Liver (tissue), 9 donors: ENCODE measurements around the gene EPHB2. TPM values are rescaled to one million over a fixed set of nuclear protein-coding genes. Genes with fewer than 3 reads are reported as not detected.

Source experiments
- DNase-seq: peaks from one replicate; pipeline ENCODE4 v3.0.0-alpha.2; 2017; ENCODE audit warnings: low spot score
- H3K27ac ChIP-seq, 2 donors: one replicate each; pipeline ENCODE4 v1.7.0; 2013; ENCODE audit warnings: inconsistent platforms in 2 of 2, low read length in 2 of 2, control low read depth in 1 of 2, low read depth in 1 of 2, mild to moderate bottlenecking in 1 of 2
- H3K27me3 ChIP-seq, 4 donors: one replicate each; pipeline versions ENCODE4 v1.6.1 to v1.7.0; 2013; ENCODE audit warnings: low read length in 3 of 4, inconsistent platforms in 1 of 4, mild to moderate bottlenecking in 1 of 4, moderate library complexity in 1 of 4; ENCODE audit not compliant: control insufficient read depth in 4 of 4, insufficient read depth in 4 of 4
- H3K36me3 ChIP-seq, 4 donors: one replicate each; pipeline versions ENCODE4 v1.6.1 to v1.7.0; 2013; ENCODE audit warnings: low read length in 3 of 4, mild to moderate bottlenecking in 3 of 4, low read depth in 1 of 4, moderate library complexity in 1 of 4; ENCODE audit not compliant: control insufficient read depth in 4 of 4, insufficient read depth in 3 of 4
- H3K4me1 ChIP-seq, 4 donors: one replicate each; pipeline versions ENCODE4 v1.6.1 to v1.7.0; 2013; ENCODE audit warnings: low read length in 3 of 4, mild to moderate bottlenecking in 3 of 4, moderate library complexity in 1 of 4; ENCODE audit not compliant: control insufficient read depth in 4 of 4, insufficient read depth in 4 of 4
- H3K4me3 ChIP-seq, 3 donors: one replicate each; pipeline versions ENCODE4 v1.6.1 to v1.7.0; 2013; ENCODE audit warnings: low read length in 3 of 3, control low read depth in 1 of 3, low read depth in 1 of 3, mild to moderate bottlenecking in 1 of 3
- H3K9ac ChIP-seq, 2 donors: one replicate each; pipeline ENCODE4 v1.7.0; 2013; ENCODE audit warnings: low read length in 2 of 2, mild to moderate bottlenecking in 2 of 2, moderate library complexity in 2 of 2, control low read depth in 1 of 2, low read depth in 1 of 2
- H3K9me3 ChIP-seq, 4 donors: one replicate each; pipeline versions ENCODE4 v1.6.1 to v1.7.0; 2013; ENCODE audit warnings: low read length in 3 of 4; ENCODE audit not compliant: control insufficient read depth in 4 of 4
- ATF3 ChIP-seq: IDR thresholded peaks from 2 replicates; pipeline ENCODE4 v1.6.1; 2016; ENCODE audit warnings: antibody characterized with exemption
- EGR1 ChIP-seq, 2 donors: IDR thresholded peaks; 2 replicates each; pipeline ENCODE4 v1.6.1; 2016 to 2018; ENCODE audit warnings: antibody characterized with exemption in 2 of 2, low read depth in 2 of 2
- FOXA2 ChIP-seq: IDR thresholded peaks from 2 replicates; pipeline ENCODE4 v1.6.1; 2016; ENCODE audit warnings: antibody characterized with exemption
- GABPA ChIP-seq, 2 donors: IDR thresholded peaks in 1 of 2; conservative IDR thresholded peaks in 1 of 2; 2 replicates each; pipeline ENCODE4 v1.6.1; 2016; ENCODE audit warnings: antibody characterized with exemption in 2 of 2, mild to moderate bottlenecking in 1 of 2, moderate library complexity in 1 of 2
- HNF4A ChIP-seq, 2 donors: conservative IDR thresholded peaks; 2 replicates each; pipeline ENCODE4 v1.6.1; 2016; ENCODE audit warnings: antibody characterized with exemption in 2 of 2, mild to moderate bottlenecking in 2 of 2
- HNF4G ChIP-seq: IDR thresholded peaks from 2 replicates; pipeline ENCODE4 v1.6.1; 2016; ENCODE audit warnings: antibody characterized with exemption
- MAX ChIP-seq: IDR thresholded peaks from 2 replicates; pipeline ENCODE4 v1.6.1; 2016; ENCODE audit warnings: antibody characterized with exemption
- RAD21 ChIP-seq, 2 donors: IDR thresholded peaks; 2 replicates each; pipeline ENCODE4 v1.6.1; 2016; ENCODE audit warnings: antibody characterized with exemption in 2 of 2, mild to moderate bottlenecking in 2 of 2
- RXRA ChIP-seq, 2 donors: IDR thresholded peaks; 2 replicates each; pipeline ENCODE4 v1.6.1; 2017 to 2018; ENCODE audit warnings: antibody characterized with exemption in 2 of 2, mild to moderate bottlenecking in 1 of 2
- SP1 ChIP-seq: IDR thresholded peaks from 2 replicates; pipeline ENCODE4 v1.6.1; 2018; ENCODE audit warnings: antibody characterized with exemption, mild to moderate bottlenecking
- YY1 ChIP-seq: IDR thresholded peaks from 2 replicates; pipeline ENCODE4 v1.6.1; 2016; ENCODE audit warnings: antibody characterized with exemption, mild to moderate bottlenecking
- ZBTB33 ChIP-seq: IDR thresholded peaks from 2 replicates; pipeline ENCODE4 v1.6.1; 2016; ENCODE audit warnings: antibody characterized with exemption
- WGBS: extraction: QIAGEN DNeasy Blood & Tissue Kit; methylation state at CpG from one replicate; pipeline ENCODE4 v1.1.7; 2013; 5-methylcytosine and 5-hydroxymethylcytosine counted together
- polyA plus RNA-seq, 2 donors: library from polyadenylated mRNA; stranded (reverse) in 1 of 2; unstranded in 1 of 2; fragments of 200-250 nt in 1 of 2; fragments of >200 nt in 1 of 2; fragmentation: Nextera tagmentation in 1 of 2; extraction: Ambion mirVana in 1 of 2; gene quantifications; one replicate each; pipeline versions ENCODE4 v1.2.1 to v1.2.3, GENCODE V29; 2013 to 2015
- total RNA-seq, 2 donors: library from RNA; depleted of rRNA; stranded (reverse); fragments of >200 nt; gene quantifications; one replicate each; pipeline ENCODE4 v1.2.3, GENCODE V29; 2014
- donor health status: healthy.
- donor health status: healthy.
- donor health status: healthy.
- donor health status: healthy.
- donor health status: healthy.

EPHB2 gene
- total and polyA plus RNA-seq, 4 donors = 0.07 to 1.0 (median 0.38) TPM

GRCh38 chr1:22816803-22817202, 106.2 kb downstream of the EPHB2 start (continued):
- TF ChIP-seq ZBTB33 = no peak
- TF ChIP-seq FOXA2 = no peak

GRCh38 chr1:22817462-22817861, 106.8 kb downstream of the EPHB2 start:
- Histone ChIP-seq H3K9me3 (no peaks in the 10 kb centered on the region), H3K27ac (no peak overlapping the region), H3K27me3 (no peaks in the 10 kb centered on the region), H3K4me1 (no peaks in the 10 kb centered on the region), H3K9ac (no peak overlapping the region), H3K4me3 (no peak overlapping the region), H3K36me3 (no peaks in the 10 kb centered on the region)
- WGBS = 91% methylated on average over 5 of the region's 5 CpGs
- TF ChIP-seq EGR1 (IDR thresholded peaks at IDR 0.05; ENCODE audit: low read depth in 2 of 2) = no peak
- TF ChIP-seq ZBTB33 = no peak
- TF ChIP-seq RAD21 (IDR thresholded peaks at IDR 0.05) = no peak
- no peak for TF ChIP-seq RXRA (IDR thresholded peaks at IDR 0.05)
- TF ChIP-seq YY1 = no peak
- no peak for TF ChIP-seq HNF4G
- TF ChIP-seq MAX = no peak
- TF ChIP-seq GABPA (IDR thresholded peaks at IDR 0.05 in 1 of 2, conservative IDR thresholded peaks at IDR 0.05 in 1 of 2) = no peak
- TF ChIP-seq HNF4A (conservative IDR thresholded peaks at IDR 0.05) = no peak
- TF ChIP-seq ATF3 = no peak
- DNase-seq = no peak

- DNase-seq = no peak
- Histone ChIP-seq H3K27ac (no peak overlapping the region), H3K4me3 (no peak overlapping the region), H3K27me3 (no peaks in the 10 kb centered on the region), H3K9ac (no peak overlapping the region), H3K4me1 (no peaks in the 10 kb centered on the region), H3K36me3 (no peaks in the 10 kb centered on the region), H3K9me3 (no peaks in the 10 kb centered on the region)
- TF ChIP-seq SP1 = no peak
- WGBS = 76% methylated on average over 11 of the region's 11 CpGs
These were observed 107.6 kb downstream of the EPHB2 start for GRCh38 chr1:22818061-22818770.
